ES-I3 (cell line): ENCODE measurements around the gene CD69.
"Not testable (repeated sequence)": the region's sequence is repeated elsewhere in the genome, so short reads cannot be mapped to it uniquely, and the experiment has no call there.

ENCODE experiments used
- H3K36me3 ChIP-seq: 2 replicates; pipeline ENCODE4 v1.6.1; 2013; ENCODE audit warnings: mild to moderate bottlenecking, low read length, control low read depth, moderate library complexity; ENCODE audit not compliant: insufficient read depth
- H3K4me1 ChIP-seq: 2 replicates; pipeline ENCODE4 v1.6.1; 2013; ENCODE audit warnings: mild to moderate bottlenecking, control low read depth, low read length; ENCODE audit not compliant: insufficient read depth
- H3K9ac ChIP-seq: 2 replicates; pipeline ENCODE4 v1.6.1; 2013; ENCODE audit warnings: low read depth, mild to moderate bottlenecking, low read length, moderate library complexity
- H3K9me3 ChIP-seq: 2 replicates; pipeline ENCODE4 v1.6.1; 2013; ENCODE audit warnings: mild to moderate bottlenecking, low read length, moderate library complexity; ENCODE audit not compliant: control insufficient read depth, insufficient read depth

The CD69 gene

DNA sequence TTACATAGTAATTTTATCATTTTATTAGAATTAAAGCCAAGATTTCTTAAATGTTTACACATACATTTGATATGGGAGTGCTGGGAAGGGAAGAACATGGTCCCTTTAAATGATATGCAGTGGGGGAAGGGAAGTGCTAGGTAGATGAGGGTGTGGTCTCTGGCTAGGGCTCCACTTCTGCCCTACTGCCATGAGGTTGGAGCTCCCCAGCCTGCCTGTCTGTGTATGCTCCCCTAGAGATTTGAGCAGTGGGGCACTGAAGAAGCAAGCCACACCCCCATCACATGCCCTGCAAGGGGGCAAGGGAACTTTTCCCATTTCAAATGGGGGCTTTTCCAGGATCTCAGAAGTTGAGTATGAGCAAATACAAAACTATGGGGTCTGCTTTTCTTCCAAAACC, 53.3 kb downstream of the CD69 start:
- Histone ChIP-seq H3K9ac (no peak overlapping the region), H3K36me3 (no peaks in the 10 kb centered on the region), H3K4me1 (peaks cover 6% of the 10 kb centered on the region; the same call in 1 of the 2 replicates), H3K9me3 (no peaks in the 10 kb centered on the region; the same call in 1 of the 2 replicates)

DNA sequence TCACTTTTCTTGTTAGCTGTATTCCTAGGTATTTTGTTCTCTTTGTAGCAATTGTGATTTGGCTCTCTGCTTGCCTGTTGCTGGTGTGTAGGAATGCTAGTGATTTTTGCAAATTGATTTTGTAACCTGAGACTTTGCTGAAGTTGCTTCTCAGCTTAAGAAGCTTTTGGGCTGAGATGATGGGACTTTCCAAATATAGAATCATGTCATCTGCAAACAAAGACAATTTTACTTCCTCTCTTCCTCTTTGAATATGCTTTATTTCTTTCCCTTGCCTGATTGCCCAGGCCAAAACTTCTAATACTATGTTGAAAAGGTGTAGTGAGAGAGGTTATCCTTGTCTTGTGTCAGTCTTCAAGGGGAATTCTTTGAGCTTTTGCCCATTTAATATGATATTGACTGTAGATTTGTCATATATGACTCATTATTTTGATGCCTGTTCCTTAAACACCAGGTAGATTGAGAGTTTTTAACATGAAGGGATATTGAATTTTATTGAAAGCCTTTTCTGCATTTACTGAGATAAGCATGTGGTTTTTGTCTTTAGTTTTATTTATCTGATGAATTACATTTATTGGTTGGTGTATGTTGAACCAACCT, 54.5 kb downstream of the CD69 start:
- Histone ChIP-seq H3K9me3 (no peaks in the 10 kb centered on the region; the same call in 1 of the 2 replicates), H3K9ac (no peak overlapping the region), H3K36me3 (no peaks in the 10 kb centered on the region), H3K4me1 (peaks cover 4% of the 10 kb centered on the region; the same call in 1 of the 2 replicates)

DNA sequence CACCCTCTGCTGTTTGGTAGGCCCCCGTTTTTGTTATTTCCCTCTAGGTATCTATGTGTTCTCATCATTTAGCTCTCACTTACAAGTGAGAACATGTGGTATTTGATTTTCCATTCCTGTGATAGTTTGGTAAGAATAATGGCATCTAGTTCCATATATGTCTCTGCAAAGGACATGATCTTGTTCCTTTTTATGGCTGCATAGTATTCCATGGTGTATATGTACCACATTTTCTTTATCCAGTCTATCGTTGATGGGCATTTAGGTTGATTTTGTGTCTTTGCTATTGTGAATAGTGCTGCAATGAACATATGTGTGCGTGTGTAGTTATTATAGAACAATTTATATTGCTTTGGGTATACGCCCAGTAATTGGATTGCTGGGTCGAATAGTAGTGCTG, 56.1 kb downstream of the CD69 start:
- H3K9ac ChIP-seq, H3K36me3 ChIP-seq, H3K9me3 ChIP-seq, H3K4me1 ChIP-seq: not testable (repeated sequence)
